Activated naive CD4-positive, alpha-beta T cell treated with Interleukin-2 at 50 U/mL for 16 hours (primary cell): ENCODE data around the gene LIN37.

Experiments used
- DNase-seq: peaks from one replicate; pipeline ENCODE4 v3.0.0-alpha.2; 2020

LIN37 gene

DNA sequence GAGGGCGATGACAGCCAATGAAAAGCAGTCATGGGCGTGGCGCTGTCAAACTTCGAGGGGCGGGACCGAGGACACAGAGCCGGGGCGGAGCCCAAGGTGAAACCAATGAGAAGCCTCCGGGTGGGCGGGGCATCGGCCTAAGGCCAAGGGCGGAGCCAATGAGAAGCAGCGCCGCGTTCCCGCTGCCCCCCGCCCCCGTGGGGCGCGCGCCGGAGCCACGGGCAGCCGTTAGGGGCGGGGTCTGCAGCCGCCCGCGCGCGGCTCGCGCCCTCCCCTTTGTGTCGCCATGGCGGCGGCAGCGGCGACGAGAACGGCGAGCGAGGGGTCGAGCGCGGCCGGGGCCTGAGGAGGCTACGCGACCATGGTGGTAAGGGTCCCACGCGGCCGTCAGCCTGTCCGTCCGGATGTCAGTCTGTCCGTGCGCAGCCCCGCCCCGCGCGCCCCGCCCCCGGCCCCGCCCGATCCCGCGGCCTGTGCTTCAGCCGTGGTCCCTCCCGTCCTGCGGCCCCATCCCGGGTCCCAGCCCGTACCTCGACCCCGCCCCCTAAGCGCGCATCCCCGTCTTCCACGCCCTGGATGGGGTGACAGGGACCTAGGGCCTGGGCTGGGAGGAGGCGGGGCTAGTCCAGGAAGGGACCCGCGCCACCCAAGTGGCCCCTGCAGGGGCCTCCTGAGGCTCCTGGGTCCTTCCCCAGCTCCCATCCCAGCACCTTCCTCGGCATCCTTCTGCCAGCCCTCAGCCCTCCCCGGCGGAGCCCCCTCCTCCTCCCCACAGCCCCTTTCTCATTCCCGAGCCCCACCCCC lies 27.1 kb downstream of the LIN37 start, which contains the start of gene ARHGAP33:
Gene ARHGAP33 (plus strand): TSS at position 267 of the 804 bp plus-strand sequence. CDS start 95 bp downstream, at position 362.
- peak; percentile 99 for DNase-seq

- DNase-seq = no peak
Observed at GRCh38 chr19:35776102-35776788, 27.9 kb downstream of the LIN37 start.

- no peak for DNase-seq
Observed at GRCh38 chr19:35777086-35777841, 28.9 kb downstream of the LIN37 start.

- no peak for DNase-seq
Observed at GRCh38 chr19:35777961-35778360, 29.6 kb downstream of the LIN37 start.

DNA sequence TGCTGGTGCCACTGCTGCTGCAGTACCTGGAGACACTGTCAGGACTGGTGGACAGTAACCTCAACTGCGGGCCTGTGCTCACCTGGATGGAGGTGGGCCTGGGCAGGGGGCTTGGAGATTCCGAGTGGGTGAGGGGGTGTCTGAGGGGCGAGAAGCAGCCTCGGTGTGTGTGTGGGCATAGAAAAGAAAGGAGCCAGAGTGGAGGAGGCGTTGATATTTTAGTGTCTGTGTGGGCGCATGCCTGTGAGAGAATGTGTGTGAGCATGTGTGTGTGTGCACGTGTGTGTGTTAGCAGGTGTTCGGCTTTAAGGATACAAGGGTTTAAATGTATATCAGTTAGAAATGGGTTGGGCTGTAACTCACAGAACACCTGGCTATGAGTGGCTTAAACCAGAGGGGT lies 30.7 kb downstream of the LIN37 start:
- no peak for DNase-seq

GRCh38 chr19:35780058-35780457 lies 31.7 kb downstream of the LIN37 start:
- DNase-seq = no peak

DNA sequence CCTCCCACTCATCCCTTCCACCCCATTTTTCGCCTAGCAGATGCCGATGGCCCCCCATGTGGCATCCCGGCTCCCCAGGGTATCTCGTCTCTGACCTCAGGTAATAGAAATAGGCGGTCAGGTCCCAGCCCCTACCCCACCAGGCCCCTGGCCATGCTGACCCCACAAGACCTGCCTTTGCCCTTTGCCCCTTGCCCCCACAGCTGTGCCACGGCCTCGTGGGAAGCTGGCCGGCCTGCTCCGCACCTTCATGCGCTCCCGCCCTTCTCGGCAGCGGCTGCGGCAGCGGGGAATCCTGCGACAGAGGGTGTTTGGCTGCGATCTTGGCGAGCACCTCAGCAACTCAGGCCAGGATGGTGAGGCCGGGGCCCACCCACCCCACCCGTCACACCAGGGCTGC lies 32.3 kb downstream of the LIN37 start:
- DNase-seq = no peak

DNA sequence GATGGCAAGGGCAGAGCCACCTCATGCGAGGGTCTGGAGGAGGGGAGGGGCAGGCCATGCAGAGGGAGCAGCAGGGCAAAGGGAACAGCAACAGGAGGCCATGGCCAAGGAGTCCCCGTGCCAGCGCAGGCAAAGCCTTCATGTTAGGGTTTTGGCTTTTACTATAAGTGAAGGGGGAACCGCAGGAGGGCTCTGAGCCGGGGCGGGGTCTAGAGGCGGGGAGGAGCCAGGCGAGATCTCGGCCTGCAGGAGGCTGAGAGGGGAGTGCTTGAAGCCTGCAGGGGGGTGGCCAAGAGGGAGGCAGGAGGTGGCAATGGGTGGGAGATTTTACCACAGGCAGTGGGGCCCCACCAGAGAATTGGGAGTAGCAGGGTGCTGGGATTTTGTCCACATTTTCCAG lies 33.3 kb downstream of the LIN37 start:
- no peak for DNase-seq

GRCh38 chr19:35782589-35782988 lies 34.2 kb downstream of the LIN37 start:
- no peak for DNase-seq

DNA sequence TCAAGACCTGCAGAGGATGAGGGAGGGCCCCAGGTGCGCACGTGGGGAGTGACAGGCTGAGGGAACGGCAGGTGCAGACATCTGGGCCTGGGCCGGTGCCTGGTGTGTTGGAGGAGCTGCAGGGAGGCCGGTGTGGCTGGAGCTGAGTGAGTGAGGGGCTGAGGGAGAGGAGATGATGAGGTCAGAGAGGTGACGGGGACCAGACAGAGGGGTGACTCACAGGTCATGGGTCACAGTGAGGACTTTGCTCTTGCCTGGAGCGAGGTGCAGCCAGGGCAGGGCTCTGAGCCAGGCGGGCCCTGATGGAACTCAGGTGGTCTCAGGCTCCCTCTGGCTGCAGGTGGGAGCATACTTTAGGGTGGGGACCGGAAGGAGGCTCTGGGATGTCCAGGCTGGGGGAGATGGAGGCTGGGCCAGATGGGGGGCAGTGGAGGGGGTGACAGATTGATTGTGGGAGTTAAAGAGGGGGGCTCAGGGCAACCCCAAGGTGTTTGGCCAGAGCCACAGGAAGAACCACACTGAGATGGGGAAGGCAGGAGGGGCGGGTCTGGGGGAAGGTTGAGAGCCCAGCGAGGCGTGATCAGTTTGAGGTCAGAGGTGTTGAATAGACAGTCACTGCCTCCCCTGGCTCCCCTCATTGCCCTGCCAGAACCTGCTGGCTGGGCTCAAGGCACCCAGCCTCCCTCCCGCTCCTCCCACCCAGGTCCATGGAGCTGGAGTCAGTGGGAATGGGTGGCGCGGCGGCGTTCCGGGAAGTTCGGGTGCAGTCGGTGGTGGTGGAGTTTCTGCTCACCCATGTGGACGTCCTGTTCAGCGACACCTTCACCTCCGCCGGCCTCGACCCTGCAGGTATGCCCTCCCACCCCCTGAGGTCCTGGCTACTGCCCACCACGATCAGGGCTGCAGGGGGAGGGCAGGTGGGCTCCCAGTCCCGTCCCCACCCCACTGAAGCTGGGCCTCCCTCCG lies 35.4 kb downstream of the LIN37 start:
- DNase-seq = no peak

GRCh38 chr19:35784503-35785338 lies 36.3 kb downstream of the LIN37 start:
- no peak for DNase-seq

- no peak for DNase-seq
Observed at GRCh38 chr19:35785339-35785627, 36.9 kb downstream of the LIN37 start.

DNA sequence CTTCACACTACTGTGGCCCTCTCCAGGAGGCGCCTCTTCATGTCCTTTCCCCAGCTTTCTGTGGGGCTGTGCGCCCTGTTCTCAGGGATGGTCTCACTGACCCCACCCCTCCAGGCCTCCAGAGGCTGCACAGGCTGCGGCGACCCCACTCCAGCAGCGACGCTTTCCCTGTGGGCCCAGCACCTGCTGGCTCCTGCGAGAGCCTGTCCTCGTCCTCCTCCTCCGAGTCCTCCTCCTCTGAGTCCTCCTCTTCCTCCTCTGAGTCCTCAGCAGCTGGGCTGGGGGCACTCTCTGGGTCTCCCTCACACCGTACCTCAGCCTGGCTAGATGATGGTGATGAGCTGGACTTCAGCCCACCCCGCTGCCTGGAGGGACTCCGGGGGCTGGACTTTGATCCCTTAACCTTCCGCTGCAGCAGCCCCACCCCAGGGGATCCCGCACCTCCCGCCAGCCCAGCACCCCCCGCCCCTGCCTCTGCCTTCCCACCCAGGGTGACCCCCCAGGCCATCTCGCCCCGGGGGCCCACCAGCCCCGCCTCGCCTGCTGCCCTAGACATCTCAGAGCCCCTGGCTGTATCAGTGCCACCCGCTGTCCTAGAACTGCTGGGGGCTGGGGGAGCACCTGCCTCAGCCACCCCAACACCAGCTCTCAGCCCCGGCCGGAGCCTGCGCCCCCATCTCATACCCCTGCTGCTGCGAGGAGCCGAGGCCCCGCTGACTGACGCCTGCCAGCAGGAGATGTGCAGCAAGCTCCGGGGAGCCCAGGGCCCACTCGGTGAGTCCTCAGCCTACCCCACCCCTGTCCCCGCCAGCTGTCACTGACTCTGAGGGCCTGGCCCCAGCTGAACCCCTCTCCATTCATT lies 38.2 kb downstream of the LIN37 start:
- DNase-seq = no peak

- no peak for DNase-seq
Observed at GRCh38 chr19:35787227-35787799, 38.9 kb downstream of the LIN37 start.

- DNase-seq = no peak
Observed at GRCh38 chr19:35788205-35788960, 40.0 kb downstream of the LIN37 start.

GRCh38 chr19:35789195-35789977 lies 41.0 kb downstream of the LIN37 start:
- no peak for DNase-seq

GRCh38 chr19:35789978-35790944 lies 41.9 kb downstream of the LIN37 start:
- no peak for DNase-seq
